Activated CD4-positive, alpha-beta T cell treated with anti-CD3 and anti-CD28 coated beads, Interleukin-2, amount 50 U/mL, for 4 hours (primary cell): Measurements from ENCODE around the gene ZNF213.
"Not testable (repeated sequence)": the region's sequence is repeated elsewhere in the genome, so short reads cannot be mapped to it uniquely, and the experiment has no call there.

ENCODE experiments used
- DNase-seq, 2 experiments: peaks; one replicate each; pipeline ENCODE4 v3.0.0-alpha.2; 2020

The ZNF213 gene

DNA sequence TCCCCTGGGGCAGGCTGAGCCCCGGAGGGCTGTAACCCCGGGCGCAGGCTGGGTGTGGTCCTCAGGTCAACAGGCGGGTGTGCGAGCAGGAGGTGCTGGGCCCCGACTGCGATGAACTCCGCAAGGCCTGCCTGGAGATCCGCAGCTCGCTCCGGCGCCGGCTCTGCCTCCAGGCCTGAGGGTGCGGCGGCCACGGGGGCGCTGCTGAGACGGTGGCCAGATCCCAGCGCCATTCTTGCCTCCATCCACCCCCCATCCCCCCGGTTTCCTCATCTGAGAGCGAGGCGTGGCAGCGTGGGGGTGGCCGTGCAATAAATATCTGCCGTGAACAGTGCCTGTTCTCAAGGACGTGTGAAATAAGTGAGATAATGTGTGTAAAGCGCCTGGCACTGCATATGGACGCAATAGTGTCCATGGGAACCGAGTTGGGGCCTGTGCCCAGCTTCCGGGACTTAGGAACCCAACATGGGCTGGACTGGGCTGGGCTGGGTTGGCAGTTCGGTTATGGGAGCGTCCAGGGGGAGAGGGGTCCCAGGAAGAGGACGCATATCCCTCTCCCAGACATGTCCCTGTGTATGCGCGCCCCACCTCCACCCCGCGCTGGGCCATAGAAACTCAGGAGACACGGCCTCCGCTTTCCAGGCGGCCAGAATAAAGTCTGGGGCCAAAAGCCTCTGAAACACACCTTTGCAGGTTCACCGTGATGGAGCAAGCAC is 15.0 kb downstream of the ZNF213 start:
- peak; percentile 24 to 36 for DNase-seq

DNA sequence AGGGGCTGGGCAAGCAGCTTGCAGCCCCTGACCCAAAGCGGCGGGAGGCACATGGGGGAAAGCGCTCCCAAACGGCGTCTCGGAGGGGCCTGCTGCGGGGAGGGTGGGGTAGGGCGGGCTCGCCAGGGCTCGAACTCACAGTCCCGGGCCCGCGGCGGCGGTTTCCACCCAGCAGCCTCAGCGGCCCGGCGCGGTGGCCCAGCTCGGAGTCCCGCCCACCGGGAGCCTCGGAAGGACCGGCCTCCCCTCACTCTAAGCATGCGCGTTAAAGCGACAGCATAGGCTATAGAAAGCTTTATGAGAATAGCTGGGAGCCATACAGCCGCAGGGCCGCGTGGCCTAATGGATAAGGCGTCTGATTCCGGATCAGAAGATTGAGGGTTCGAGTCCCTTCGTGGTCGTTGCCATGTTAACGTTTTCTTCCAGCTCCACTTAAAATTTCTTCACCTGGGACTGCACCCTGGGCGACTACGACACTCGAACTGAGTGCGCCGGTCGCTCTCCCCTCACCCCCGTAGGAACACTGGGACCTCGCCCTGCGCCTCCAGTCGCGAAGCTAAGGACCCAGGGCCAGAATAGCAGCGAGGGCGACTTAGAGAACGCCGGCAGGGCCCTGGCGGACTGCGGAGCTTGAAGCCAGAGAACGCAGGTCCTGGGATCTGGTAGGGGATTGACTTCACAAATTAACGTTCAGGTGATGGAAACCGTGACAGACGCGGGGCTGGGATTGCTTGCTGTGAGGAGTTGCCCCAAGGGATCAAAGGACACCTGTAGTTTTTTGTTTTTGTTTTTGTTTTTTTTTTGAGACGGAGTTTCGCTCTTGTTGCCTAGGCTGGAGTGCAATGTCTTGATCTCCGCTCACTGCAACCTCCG is 15.8 kb downstream of the ZNF213 start:
- DNase-seq: peak; percentile 96 to 98

DNA sequence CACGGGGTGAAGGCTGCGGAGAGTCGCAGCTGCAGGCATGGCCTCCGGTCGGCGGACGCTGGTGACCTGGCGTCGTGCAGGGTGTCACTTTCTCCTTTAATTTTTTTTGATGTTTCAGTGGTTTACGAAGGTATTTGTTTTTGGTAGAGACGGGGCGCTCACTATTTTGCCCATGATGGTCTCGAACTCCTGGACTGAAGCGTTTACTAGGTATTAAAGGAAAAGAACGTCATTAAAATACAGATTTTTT is 17.1 kb downstream of the ZNF213 start:
- DNase-seq: peak in 1 of 2 experiments; percentile 15

DNA sequence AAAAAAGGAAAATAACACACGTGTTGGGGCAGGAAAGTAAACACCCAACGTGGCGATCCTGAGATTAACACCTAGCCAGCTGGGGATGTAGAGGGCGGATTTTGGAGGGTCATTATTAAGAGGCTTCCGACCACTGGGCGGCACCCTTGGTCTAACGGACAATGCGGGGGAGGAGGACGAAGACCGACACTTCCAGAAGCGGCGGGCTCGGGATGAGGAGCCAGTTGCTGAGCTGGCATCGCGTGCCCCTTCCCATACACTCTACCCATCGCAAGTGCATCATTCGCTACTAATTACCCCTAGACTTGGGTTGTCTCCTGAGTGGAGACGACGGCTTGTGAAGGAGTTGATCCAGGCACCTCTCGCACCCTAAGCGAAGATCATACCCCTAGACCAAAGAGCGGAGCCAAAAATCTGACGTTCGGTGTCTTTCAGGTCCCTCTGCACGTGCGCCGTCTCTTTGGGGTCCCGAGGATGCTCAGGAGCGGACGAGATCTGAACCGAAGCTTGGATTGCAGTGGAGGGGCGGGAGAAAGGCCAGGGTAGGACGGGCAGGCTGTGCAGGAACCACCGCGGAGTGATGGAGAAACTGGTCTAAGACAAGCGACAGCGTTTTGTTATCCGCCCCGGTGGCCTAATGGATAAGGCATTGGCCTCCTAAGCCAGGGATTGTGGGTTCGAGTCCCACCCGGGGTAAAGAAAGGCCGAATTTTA is 17.6 kb downstream of the ZNF213 start:
- peak; percentile 73 to 74 for DNase-seq

DNA sequence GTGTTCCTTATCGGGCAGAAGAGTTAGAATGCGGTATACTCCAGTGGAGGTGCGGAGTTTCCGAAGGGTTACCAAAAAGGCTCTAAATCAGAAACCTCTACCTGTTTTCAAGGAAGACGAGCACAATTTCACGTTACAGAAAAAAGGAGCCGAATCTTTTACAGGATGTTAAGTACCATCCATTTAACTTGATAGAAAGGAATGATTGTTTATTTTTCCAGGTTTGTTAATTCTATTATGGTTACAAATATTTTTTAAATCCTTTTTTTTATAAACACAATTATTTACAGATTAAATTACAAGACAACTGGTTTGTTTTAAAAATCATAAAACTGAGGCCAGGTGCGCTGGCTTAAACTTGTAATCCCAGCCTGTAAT is 18.2 kb downstream of the ZNF213 start:
- no peak for DNase-seq

DNA sequence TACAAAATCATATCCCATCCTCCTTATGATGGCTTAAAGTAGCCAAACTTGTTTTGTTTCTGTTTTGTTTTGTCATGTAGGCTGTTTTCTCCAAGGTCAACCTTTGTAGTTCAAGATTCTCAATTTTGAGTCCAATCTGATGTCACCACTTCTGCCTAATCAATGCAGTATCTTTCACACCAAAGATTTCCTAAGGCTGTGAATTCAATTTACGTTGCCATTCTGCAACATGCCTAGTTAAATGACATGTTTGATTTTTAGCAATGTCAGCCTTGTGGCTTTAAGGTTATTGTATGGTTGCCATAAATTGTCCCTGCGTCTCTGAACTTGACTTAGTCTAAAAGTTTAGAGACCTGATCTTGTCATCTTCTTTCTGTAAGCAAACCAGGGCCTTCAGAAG is 20.4 kb downstream of the ZNF213 start:
- DNase-seq: no peak

DNA sequence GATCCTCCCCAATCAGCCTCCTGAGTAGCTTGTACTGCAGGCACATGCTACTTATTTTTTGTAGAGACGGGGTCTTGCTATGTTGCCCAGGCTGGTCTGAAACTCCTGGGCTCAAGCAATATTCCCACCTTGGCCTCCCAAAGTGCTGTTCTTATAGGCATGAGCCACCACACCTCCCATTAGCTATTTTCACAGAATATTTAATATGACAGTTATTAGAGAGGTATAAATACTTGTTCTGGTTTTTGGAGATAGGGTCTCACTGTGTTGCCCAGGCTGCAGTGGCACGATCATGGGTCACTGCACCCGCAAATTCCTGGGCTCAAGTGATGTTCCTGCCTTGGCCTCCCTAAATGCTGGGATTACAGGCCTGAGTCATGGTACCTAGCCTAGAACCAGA is 21.1 kb downstream of the ZNF213 start:
- no peak for DNase-seq

DNA sequence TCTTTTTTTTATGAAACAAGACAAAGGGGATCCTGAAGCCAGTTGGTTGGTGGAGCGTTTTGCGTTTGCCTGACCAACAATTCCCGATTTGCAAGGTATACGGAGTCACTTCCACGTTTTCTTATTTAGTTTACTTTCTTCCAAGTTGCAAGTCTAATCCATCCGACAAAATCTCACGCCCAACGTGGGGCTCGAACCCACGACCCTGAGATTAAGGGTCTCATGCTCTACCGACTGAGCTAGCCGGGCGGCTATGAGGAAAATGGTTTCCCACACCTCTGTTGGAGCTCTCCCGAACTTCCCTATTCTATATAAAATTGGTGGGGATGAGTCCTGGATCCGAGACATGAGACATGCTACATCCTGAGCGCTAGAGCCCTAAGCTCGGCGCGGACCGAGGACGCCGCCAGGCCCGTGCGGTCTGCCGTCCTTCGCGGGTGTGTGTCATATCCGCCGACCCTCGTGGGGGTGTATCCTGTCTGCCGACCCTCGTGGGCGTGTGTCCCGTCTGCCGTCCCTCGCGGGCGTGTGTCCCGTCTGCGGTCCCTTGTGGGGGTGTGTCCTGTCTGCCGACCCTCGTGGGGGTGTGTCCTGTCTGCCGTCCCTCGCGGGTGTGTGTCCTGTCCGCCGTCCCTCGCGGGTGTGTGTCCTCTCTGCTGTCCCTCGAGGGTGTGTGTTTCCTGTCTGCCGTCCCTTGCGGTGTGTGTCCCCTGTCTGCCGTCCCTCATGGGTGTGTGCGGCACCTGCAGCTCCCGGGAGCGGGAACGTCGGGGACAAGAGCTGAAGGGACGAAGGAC is 22.6 kb downstream of the ZNF213 start:
- peak in 1 of 2 experiments; percentile 29 for DNase-seq

DNA sequence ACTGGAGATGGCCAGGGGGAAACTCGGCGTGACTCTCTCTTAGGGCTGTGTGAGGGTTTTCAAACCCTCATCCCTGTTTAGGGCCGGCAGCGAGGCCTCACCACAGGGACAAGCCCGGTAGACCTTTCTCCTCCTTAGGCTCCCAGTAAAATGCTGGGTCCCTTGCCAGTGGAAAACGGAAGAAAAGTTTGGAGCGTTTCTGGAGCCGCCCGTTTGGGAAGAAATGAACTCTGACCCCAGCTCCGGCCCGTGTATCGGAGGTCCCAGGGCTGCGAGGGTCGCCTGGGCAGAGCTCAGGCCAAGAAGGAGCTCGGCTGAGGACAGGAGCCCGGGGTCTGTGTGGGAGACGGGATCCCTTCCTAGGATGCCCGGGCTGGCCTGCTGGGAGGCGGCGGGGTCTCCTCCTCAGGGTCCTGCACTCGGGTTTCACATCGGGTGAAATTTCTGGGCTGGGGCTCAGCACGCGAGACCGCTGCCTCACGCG is 23.2 kb downstream of the ZNF213 start:
- DNase-seq: no peak

DNA sequence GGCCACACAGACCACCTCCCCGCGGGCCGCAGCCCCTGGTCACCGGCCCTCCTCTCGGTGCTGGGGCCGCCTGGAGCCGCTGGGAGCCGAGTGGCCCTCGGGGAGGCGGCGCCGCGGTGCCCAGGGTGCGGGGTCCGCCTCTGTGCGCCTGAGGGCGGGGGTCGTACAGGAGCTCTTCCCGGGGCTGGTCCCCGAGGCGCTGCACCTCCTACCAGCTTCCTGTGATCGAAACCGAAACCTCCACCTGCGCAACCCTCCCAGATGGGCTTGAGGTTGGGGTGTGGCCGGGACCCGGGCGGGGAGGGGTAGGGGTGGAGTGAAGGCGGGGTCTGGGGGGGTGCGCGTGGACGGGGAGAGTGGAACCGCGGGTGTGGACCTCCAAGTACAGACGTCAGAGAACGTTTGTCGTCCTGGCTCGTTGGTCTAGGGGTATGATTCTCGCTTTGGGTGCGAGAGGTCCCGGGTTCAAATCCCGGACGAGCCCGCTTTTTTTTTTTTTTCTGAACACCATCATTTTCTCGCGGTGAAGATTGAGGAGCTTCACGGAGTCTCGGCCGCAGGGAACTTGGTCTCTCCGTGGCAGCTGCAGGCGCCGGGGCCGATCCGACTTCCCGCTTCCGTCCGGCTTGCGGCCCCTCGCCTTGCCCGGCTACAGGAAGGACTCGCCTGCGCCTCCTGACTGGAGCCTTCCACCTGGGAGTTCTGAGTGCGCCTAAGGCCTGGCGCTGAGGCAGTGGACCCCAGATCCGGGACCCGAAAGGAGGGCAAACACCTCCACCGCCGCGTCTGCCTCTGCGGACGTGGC is 23.9 kb downstream of the ZNF213 start:
- DNase-seq: peak; percentile 94 to 95

DNA sequence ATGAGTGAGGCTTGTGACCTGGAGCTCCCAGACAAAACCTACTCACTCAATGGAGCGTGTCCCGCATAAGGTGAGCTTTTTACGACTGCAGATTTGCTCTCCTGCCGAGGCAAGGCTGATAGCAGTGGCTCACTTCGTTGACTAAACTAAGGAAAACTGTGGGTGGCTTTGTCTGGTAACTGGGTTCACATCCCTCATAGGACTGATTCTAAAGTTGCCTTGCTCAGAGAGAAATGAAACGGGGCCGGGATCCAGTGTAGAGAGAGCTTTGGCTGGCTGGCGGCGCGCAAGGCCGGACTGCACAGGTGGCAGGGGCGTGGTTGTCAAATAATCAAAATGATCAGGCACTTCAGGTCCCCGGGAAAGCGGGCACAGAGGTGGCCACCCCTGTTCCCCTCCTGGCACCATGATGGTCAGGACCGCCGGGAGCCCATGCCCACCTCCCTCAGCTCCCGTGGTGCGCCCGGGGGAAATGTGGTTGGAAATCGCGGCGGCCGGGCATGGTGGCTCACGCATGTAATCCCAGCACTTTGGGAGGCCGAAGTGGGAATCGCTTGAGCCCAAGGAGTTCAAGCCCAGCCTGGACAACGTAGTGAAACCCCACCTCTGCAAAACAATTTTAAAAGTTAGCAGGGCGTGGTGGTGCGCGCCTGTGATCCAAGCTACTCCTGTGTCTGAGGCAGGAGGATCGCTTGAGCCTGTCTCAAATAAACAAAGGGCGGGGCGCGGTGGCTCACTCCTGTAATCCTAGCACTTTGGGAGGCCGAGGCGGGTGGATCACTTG is 26.6 kb downstream of the ZNF213 start:
- no peak for DNase-seq

DNA sequence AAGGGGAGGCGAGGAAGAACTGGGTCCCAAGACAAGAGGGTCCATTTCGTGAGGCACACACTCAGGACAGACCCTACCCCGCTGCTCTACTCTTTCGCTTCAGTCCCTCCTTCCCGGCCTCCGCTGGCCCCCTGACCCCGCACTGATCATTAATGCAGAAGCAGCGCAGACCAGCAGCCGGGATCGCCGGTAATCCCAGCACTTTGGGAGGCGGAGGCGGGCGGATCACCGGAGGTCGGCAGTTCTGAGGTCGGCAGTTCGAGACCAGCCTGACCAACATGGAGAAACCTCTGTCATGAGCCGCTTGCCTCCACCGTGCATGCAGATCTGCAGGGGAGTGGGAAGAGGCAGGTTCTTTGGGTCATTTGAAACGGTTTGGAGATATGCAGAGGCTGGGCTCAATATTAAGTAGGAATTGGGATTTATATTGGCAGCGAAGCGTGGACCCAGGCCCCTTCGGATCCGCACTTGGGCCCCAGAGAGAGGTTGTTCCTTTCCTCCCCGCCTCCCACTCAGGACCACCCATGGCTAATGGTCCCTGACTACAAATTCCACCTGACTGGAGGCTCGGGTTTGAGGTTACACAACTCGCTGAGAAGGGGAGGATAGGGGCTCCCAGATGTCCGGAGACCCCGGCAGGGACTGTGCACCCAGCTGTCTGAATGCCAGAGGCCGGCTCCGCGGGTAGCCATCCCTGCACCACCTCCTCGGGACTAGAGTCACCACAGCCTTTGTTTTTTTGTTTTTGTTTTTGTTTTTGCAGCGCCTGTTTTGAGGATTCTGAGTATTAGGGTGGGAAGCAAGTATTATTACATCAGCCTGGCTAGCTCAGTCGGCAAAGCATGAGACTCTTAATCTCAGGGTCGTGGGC is 29.5 kb downstream of the ZNF213 start:
- no peak for DNase-seq

DNA sequence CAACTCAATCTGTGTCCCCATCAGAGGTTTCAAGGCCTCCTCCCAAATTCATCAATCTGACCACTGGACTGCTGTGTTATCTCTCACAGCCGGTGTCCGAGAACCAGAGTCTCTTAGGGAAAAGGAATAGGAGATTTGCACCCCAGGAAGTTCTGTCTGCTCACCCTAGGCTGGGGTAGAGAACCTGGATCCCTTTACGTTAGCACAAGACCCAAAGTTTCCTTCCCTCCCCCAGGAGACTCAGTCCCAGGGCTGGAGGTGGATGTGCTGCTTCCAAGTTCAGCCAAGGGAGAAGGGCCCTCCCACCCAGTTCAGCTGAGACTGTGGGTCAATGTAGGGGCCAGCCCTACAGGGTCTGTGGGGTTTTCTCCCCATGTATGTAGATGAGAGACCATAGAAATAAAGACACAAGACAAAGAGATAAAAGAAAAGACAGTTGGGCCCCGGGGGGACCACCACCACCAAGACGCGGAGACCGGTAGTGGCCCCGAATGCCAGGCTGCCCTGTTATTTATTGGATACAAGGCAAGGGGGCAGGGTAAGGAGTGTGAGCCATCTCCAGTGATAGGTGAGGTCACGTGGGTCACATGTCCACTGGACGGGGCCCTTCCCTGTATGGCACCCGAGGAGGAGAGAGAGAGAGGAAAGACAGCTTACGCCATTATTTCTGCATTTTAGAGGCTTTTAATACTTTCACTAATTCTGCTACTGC is 30.4 kb downstream of the ZNF213 start:
- no peak for DNase-seq

DNA sequence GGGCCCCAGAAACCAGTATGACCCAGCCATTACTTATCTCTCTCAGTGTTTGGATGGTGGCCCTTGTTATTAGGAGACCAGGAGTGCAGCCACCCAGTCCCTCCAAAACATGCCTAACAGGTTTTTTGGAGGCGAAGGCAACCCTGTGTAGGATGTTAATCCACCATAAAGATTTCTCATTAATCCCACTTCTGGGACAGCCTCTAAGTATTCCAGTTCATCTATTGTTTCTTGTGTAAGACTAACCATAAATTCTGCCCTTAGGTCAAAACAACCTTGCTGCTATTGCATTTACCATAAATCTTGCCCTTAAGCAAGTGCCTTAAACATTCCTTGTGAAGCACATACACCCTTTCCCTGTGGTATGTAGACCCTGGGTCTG is 31.7 kb downstream of the ZNF213 start:
- DNase-seq: no peak

DNA sequence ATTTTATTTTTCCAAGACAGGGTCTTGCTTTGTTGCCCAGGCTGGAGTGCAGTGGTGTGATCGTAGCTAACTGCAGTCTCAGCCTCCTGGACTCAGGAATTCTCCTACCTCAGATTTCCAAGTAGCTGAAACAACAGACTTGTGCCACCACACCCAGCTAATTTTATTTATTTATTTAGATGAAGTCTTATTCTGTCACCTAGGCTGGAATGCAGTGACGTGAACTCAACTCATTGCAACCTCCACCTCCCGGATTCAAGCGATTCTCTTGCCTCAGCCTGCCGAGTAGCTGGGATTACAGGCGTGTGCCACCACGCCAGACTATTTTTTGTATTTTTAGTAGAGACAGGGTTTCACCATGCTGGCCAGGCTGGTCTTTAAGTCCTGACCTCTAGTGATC is 33.9 kb downstream of the ZNF213 start:
- not testable (repeated sequence) for DNase-seq

DNA sequence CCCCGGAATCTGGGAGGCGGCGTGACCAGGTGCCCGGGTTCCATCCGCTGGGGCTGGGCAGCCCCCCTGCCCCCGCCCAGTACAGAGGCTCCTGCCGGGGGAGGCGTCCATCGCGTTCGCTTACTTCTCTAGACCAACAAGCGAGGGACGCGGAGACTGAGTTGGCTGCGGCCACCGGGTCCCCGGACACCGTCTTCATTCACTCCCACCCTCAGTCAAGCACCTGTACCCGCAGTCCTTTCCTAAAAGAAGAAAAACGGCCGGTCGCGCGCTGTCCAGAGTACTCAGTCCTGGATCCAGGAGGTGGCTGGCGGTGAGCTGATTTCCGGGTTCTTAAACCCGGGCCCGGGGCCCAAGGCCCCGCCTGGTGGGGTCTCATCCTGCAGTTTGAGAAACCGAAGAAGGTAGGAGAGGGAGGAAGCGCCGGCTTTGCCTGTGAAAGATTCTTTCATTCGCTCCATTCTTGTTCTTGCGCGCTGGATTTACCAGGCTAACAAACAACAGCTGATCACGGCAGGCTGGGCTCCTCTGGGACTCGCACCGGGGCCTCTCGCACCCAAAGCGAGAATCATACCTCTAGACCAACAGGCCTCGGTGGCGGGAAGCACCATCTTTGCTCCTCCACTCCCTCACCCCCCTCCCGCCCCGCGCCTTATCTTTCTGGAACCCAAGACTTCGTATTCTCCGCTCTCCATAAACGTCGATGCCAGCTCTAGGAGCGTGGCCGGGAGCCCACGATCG is 35.8 kb downstream of the ZNF213 start:
- no peak for DNase-seq

DNA sequence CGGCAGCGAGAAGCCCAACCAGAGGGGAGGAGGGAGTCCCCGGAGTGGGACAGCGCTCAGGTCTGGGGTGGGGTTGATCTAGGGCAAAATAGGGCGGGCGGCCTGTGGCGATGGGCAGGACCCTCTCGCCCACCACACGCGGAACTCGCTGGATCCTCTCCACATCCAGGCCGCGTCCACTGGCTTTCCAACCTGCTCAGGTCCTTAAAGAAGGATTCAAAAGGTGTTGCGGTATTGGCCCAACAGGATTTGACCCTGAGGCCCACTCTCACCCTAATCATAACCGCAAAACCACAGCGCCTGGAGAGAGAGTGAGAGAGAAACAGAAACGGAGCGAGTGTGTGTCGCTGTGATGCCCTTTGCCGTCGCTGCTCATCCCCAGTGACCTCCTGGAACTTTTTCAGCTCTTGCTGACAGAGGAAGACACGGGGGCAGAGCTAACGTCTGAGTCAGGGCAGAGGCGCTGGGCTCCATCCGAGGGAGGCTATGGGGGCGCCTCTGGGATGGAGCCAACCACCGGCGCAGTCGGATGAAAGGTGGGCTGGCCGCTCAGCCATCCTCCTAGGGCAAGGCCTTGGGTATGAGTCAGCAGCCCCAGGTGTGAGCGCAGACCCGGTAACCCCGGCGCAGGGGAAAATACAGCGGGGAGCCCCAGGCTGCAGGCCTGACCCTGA is 36.5 kb downstream of the ZNF213 start:
- peak; percentile 61 to 68 for DNase-seq
